Measurements from ENCODE around the gene DHX35.
"Not testable (repeated sequence)": the region's sequence is repeated elsewhere in the genome, so short reads cannot be mapped to it uniquely, and the experiment has no call there.

The DHX35 gene

GRCh38 chr20:38982291-38982690 is 20.1 kb downstream of the DHX35 start:
- no peak for DNase-seq

- DNase-seq = no peak
Measured at GRCh38 chr20:38985060-38985459, 22.9 kb downstream of the DHX35 start.

GRCh38 chr20:38985603-38986170 is 23.5 kb downstream of the DHX35 start:
- DNase-seq = peak; percentile 37

- no peak for DNase-seq
Measured at GRCh38 chr20:38986663-38987062, 24.5 kb downstream of the DHX35 start.

- no peak for DNase-seq
Measured at GRCh38 chr20:38987777-38988176, 25.6 kb downstream of the DHX35 start.

- no peak for DNase-seq
Measured at GRCh38 chr20:38990728-38991127, 28.6 kb downstream of the DHX35 start.

GRCh38 chr20:38991814-38992704 is 29.9 kb downstream of the DHX35 start:
- no peak for DNase-seq

GRCh38 chr20:38995536-38996044 is 33.4 kb downstream of the DHX35 start:
- no peak for DNase-seq

GRCh38 chr20:38996866-38997265 is 34.7 kb downstream of the DHX35 start:
- DNase-seq = not testable (repeated sequence)

GRCh38 chr20:38997622-38998021 is 35.5 kb downstream of the DHX35 start:
- DNase-seq = no peak

- DNase-seq = no peak
Measured at GRCh38 chr20:38999217-38999616, 37.1 kb downstream of the DHX35 start.

- DNase-seq = no peak
Measured at GRCh38 chr20:38999965-39000910, 38.1 kb downstream of the DHX35 start.

- DNase-seq = no peak
Measured at GRCh38 chr20:39004508-39004907, 42.4 kb downstream of the DHX35 start.

- no peak for DNase-seq
Measured at GRCh38 chr20:39009348-39009747, 47.2 kb downstream of the DHX35 start.

- DNase-seq = no peak
Measured at GRCh38 chr20:39010496-39010895, 48.4 kb downstream of the DHX35 start.

- no peak for DNase-seq
Measured at GRCh38 chr20:39013662-39014109, 51.5 kb downstream of the DHX35 start.

GRCh38 chr20:39016041-39016440 is 53.9 kb downstream of the DHX35 start:
- DNase-seq = no peak

GRCh38 chr20:39016506-39016905 is 54.4 kb downstream of the DHX35 start:
- DNase-seq = no peak

- no peak for DNase-seq
Measured at GRCh38 chr20:39019027-39019426, 56.9 kb downstream of the DHX35 start.

GRCh38 chr20:39019805-39020325 is 57.7 kb downstream of the DHX35 start:
- no peak for DNase-seq

- DNase-seq = no peak
Measured at GRCh38 chr20:39021748-39022147, 59.6 kb downstream of the DHX35 start.

- DNase-seq = no peak
Measured at GRCh38 chr20:39025883-39026282, 63.7 kb downstream of the DHX35 start.

- DNase-seq = no peak
Measured at GRCh38 chr20:39029364-39029763, 67.2 kb downstream of the DHX35 start.

Measured in kidney glomerular epithelial cell (primary cell).